Hepatocyte (in vitro differentiated cells): ENCODE data around the gene KRTAP2-2.

Experiments
- EZH2phosphoT487 ChIP-seq: fragments of 200-600 bp; sonication (generic); IDR thresholded peaks from one replicate; pipeline ENCODE4 v1.6.1; 2018; ENCODE audit warnings: antibody characterized with exemption, mild to moderate bottlenecking, low read depth, moderate library complexity; ENCODE audit not compliant: unreplicated experiment, severe bottlenecking
- TF ChIP-seq, protein P1 (sequence below): fragments of 200-600 bp; sonication (generic); IDR thresholded peaks from 2 replicates; pipeline ENCODE4 v1.5.1; 2016; ENCODE audit warnings: antibody characterized with exemption, mild to moderate bottlenecking; ENCODE audit not compliant: poor library complexity

DNA sequence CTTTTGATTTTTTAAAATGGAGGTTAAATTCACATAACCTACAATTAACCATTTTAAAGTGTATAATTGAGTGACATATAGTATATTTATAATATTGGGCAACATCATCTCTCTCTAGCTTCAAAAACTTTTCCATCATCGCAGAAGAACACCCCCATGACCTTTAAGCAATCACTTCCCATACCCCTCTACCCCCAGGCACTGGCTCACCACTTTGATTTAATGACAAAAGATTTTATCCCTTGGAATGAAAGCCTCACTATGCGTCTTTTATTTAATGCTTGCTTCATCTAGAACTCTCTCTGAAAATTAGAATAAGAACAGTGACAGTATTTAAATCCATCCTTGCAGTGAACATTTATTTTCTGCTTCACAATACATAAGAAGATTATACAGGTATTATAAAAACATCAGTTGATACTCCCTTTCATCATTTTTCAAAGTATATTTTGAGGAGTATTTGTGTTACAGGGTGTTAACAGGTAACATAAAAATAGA is 17.1 kb downstream of the KRTAP2-2 start:
- TF ChIP-seq, protein P1, sequence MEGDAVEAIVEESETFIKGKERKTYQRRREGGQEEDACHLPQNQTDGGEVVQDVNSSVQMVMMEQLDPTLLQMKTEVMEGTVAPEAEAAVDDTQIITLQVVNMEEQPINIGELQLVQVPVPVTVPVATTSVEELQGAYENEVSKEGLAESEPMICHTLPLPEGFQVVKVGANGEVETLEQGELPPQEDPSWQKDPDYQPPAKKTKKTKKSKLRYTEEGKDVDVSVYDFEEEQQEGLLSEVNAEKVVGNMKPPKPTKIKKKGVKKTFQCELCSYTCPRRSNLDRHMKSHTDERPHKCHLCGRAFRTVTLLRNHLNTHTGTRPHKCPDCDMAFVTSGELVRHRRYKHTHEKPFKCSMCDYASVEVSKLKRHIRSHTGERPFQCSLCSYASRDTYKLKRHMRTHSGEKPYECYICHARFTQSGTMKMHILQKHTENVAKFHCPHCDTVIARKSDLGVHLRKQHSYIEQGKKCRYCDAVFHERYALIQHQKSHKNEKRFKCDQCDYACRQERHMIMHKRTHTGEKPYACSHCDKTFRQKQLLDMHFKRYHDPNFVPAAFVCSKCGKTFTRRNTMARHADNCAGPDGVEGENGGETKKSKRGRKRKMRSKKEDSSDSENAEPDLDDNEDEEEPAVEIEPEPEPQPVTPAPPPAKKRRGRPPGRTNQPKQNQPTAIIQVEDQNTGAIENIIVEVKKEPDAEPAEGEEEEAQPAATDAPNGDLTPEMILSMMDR: no peak
- no peak for TF ChIP-seq EZH2phosphoT487
